Germinal center (tissue), 1 donor: ENCODE data around the gene HOXC10.
A peak's percentile ranks its signal among the peaks of the same experiment; 100 is the strongest.

Experiments
- DNase-seq: peaks from one replicate; pipeline ENCODE4 v3.0.0; 2012; ENCODE audit warnings: mixed read lengths, low spot score

HOXC10 gene

DNA sequence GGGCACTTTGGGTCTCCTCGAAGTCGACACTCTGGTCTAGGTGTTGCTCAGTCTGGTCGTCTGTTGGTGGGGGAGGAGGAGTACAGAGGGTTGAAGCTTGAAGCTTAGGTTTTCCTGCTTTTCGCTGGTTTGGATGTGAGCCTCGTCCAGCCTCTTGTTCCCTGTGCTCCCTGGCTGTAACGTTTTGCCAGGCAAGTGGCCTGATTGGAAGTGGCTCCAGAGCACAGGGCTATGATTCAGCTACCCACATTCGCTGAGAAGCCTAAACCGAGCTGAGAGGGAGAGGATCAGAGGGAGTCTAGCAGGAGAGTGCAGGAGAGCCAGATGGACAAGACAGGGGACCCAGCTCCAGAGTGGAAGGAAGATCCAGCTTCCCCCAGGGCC is 6.1 kb downstream of the HOXC10 start:
- DNase-seq, result no peak

GRCh38 chr12:53992377-53992889 is 7.5 kb downstream of the HOXC10 start:
- no peak for DNase-seq

DNA sequence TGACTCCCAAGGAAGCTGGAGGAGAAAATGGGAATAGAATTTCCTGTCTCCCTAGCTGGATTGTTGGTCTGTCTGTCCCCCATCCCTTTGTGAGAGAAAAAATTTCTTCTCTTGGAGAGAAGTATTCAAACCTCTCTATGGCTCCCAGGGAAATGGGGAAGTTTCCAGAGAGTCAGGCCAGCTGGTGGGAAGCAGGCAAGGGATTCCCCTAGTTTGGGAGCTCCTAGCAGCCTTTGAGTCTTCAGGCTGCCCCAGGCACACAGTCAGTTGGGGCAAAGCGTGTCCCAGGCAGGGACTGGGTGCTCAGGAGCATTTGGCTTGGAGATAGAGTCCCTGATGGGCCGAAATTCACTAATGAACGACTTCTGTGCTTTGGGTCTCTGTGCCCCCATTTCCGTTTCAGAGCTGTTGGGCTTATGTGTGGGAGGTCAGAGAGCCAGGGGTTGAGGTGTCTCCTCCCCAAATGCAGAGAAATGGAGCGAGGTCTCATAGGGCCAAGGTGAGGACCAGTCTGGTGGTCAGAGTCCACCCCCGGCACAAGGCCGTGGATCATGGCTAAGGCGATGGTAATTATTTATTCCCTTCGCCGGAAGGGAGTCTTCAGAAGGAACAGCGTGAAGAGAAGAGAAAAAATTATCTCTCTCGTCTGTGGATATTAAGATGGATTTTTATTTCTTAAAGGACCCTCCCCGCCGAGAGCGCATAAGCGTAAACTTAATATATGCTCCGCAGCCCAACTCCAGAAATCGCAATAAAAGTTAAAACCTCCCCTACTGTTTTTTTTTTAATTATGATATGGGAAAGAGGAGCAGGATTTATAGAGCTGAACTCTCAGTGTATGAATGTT is 8.4 kb downstream of the HOXC10 start:
- DNase-seq, result no peak

DNA sequence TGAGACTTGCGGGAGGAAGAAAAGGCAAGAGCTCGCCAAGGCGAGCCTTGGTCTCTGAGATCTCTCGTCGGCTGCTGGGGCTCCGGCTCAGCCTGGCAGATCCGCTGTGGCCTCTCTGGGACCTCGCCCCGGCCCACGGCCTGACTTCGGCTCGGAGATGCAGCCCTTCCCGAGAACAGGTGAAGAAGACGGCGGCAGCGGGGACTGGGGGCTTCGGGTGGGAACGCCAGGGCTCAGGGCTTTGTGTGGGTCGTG is 9.0 kb downstream of the HOXC10 start:
- no peak for DNase-seq

- DNase-seq, result no peak
Measured at GRCh38 chr12:53994264-53995001, 9.5 kb downstream of the HOXC10 start.

DNA sequence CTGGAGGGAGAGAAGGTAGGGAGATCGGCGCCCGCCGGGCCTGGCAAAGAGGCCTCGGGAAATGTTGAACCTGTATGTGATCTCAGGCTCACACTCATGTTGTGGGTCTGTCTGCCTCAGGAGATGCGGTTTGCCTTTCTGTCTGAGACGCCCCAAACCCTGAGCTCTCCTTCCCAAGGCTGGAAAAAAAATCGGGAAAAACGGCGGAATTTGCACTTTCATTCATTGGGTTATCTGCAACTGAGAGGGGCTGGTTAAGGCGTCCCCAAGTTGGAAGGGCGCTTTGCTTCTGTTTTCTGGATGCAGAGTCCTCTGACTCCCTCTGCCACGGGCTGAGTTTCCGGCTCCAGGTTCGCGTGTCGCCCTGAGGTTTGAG is 10.0 kb downstream of the HOXC10 start:
- no peak for DNase-seq

DNA sequence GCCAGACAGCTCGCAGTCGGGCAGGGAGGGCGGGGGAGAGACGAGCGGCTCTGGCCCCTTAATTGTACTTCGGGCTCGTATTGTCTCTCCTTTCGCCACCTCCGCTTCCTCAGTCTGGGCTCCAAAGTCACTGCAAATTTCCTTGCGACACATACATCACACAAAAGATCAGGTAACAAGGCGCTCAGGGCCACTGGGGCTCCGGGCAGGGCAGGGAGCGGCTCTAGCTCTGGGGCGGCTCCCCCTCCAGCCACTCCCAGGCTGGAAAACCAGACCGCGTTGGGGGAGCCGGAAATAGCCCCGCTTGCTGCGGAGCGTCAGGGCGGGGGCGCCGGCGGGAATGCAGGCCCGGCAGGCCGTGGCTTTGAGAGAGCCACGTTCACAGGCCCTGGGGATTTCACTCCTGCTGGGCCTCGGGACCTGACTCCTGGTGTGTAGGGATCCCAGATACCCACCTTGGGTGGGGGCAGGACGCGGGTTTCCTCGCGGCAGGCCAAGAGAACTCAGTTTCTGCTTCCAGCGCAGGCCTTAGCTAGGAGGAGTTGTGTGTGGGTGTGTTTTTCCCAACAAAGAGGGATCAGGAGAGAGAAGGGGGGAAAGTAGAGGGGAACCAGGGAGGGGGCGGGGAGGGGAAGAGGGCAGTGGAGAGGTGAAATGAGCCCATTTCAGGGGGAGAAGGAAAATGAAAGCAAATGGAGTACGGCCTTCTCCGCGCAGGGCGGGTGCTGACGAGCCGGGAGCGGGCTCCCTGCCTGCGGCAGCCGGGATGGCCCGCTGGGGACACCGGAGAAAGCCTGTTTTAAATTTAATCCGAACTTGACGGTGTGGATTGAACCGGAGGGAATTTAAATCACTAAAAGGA is 10.7 kb downstream of the HOXC10 start:
- DNase-seq, result no peak

DNA sequence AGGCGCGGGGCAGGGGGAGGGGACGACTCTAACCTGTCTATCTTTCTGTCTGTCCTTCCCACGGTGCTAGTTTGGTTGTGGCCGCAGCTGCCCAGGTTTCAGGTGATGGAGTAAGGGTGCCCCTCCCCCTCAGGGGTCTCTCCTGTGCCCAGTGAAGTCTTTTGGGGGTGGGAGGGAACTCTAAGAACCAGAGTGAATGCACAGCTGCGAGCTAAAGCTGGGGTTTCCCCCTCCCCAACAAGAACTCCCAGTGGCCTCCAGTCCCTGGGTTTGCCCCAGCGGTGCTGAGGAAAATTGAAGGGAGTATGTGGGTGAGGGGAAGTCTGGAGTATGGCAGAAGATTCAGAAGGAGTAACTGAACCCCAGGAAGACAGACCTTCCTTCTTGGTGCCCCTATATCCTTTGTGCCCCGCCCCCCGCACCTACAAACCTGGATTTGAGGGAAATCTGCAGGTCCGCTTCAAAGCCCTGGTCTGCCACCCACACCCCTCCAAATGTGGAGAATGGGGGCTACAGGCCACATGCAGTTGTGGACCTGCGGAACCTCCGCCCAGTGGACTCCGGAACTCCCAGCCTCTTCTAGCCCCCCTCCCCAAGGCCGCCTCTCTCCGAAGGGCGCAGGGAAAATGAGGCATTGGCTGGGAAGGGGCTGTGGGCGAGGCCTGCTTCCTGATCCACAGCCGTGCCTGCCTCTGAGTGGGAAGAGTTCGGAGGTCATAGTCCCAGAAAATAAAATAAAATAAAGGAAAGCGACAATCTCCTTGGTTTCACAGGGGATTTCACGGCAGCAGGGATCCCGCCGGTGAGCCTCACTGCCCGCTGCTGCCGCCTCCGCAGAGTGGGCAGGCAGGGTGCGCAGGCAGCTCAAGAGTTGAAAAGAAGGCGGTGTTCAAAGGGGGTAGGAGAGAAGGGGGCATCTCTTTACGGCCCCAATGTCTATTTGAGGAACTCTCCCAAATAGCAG is 11.6 kb downstream of the HOXC10 start:
- DNase-seq, result no peak

- no peak for DNase-seq
Measured at GRCh38 chr12:53997204-53998109, 12.5 kb downstream of the HOXC10 start.

DNA sequence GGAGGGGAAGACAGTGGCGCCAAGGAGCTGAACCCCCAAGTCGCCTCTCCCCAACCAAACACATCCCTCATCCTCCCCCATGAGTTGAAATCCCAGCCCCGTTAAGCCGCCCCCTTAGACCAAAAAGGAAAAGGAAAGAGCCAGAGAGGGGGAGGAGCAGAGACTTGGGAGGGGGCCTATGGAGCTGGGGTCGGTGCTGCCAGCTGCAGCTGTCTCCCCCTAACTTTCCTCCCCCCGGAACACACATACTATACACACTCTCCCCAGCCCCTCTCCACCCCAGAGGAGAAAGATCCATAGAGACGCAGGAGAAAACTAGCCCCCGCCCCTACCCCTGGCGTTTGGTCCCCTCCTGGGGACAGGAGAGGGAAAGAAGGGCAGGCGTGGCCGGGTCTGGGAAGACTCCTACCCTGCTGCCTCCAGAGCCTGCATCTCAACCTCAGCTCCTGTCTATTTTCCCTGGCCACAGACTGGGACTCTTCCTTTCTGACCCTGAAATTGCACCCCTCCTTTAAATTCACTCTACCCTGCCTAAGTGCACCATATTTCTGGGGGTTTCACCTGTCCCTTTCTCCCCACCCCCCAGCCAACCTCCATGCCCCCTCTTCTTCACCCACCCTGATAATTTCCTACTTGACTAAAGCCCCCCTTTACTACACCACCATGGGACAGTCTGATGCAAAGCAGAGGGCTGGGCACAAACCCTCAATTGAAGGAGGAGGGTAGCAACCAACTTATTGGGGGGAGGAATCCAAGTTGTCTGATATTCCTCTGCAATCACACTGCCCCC is 13.4 kb downstream of the HOXC10 start:
- DNase-seq, result no peak

GRCh38 chr12:53998900-53999236 is 13.9 kb downstream of the HOXC10 start:
- DNase-seq, result no peak

GRCh38 chr12:53999559-54000115 is 14.7 kb downstream of the HOXC10 start:
- DNase-seq, result peak; percentile 42

GRCh38 chr12:54000116-54001114 is 15.5 kb downstream of the HOXC10 start, which contains the start of gene HOXC9:
HOXC9 (plus strand) TSS chr12:54000161; CDS start chr12:54000189, 28 bp downstream.
- no peak for DNase-seq

DNA sequence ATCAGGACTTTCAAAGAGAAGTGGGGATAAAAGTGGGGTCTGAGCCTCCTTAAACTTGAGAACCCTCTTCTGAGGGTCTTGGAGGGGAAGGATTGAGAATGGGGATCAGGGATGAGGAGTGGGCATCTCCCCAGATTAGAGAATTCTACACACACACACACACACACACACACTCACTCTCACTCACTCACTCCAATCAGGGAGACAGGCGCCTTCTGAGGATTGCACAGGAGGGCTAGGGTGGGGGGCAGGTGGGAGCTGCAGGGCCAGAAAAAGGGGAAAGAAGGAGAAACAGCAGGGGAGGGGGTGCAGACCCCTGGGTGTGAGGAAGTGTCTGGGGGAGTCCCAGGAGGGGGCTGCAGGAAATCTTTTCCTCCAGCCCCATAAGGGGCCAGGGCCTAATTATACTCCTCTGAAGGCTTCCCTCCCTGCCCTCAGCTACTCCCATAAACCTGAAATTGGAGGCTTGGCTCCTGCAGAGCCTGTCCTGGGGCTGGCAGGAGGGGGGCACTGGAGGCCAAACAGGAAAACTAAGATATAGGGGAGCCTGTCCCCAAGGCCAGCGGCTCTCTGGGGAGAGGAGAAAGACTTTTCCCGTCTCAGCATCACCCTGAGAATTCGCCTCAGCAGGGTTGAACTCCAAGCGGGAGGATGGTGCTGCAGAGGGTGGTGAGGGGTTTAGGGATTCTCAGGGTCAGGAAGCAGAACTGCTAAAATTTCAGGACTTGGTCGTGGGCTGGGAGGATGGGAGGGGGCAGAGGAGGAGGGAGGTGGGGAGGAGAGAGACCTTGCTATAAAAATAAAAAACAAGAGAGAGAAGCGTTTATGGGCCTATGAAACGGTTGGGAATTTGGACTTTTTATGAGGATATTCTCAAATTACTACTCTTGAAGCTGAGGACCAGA is 16.6 kb downstream of the HOXC10 start:
- no peak for DNase-seq

DNA sequence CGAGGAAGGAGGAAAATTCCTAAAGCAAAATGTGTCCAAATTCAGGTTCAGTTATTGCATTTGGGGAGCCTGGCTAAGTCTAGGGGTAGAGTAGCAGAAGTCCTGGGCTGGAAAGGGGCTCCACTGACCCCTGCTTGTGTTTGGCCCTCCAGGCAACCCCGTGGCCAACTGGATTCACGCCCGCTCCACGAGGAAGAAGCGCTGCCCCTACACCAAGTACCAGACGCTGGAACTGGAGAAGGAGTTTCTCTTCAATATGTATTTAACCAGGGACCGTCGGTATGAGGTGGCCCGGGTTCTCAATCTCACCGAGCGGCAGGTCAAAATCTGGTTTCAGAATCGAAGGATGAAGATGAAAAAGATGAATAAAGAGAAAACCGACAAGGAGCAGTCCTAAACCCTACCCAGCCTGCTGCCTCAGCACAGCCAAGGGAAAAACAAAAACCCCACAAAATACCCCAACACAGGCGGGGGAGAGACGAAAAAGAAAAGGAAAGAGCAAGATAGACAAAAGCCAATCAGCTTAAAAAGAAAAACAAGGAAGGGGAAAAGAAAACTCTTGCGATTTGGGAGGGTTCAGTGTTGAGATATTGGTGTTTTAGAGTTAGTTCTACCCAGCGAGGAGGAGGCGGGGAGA is 17.4 kb downstream of the HOXC10 start:
- no peak for DNase-seq

- DNase-seq, result no peak
Measured at GRCh38 chr12:54002915-54003389, 18.0 kb downstream of the HOXC10 start.
